Adipose tissue (tissue), 3 donors: ENCODE data around the gene ABT1. TPM values are rescaled to one million over a fixed set of nuclear protein-coding genes. Genes with fewer than 3 reads are reported as not detected.

ENCODE experiments used
- H3K27ac ChIP-seq: one replicate; pipeline ENCODE4 v1.5.1; 2013; ENCODE audit warnings: low read depth, low read length
- WGBS, 3 donors: extraction: QIAGEN DNeasy Blood & Tissue Kit; methylation state at CpG; one replicate each; pipeline ENCODE4 v1.1.7; 2013; 5-methylcytosine and 5-hydroxymethylcytosine counted together
- polyA plus RNA-seq, 3 donors: library from polyadenylated mRNA; stranded (reverse); fragments of 200-250 nt; gene quantifications; one replicate each; pipeline ENCODE4 v1.2.3, GENCODE V29; 2013
- donor health status: healthy with polysubstance abuse.
- donor health status: Bipolar disorder and iron deficiency.
- donor health status: healthy.

Gene ABT1
- polyA plus RNA-seq, 3 donors = 8.1 to 16.3 (median 11.8) TPM

- no peak overlapping the region for H3K27ac ChIP-seq
- WGBS, 3 donors = 59 to 77% (median 71%) methylated on average over 21 of the region's 21 CpGs
Observed at GRCh38 chr6:26597821-26598220, 1.1 kb downstream of the ABT1 start.

DNA sequence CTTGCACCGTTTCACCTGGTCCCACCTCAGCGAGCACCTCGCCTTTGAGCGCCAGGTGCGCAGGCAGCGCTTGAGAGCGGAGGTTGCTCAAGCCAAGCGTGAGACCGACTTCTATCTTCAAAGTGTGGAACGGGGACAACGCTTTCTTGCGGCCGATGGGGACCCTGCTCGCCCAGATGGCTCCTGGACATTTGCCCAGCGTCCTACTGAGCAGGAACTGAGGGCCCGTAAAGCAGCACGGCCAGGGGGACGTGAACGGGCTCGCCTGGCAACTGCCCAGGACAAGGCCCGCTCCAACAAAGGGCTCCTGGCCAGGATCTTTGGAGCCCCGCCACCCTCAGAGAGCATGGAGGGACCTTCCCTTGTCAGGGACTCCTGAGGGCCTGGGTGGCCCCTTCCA, 1.5 kb downstream of the ABT1 start:
- 91 to 92% (median 92%) methylated on average over 22 of the region's 22 CpGs for WGBS, 3 donors
- no peak overlapping the region for H3K27ac ChIP-seq

GRCh38 chr6:26599134-26599533, 2.4 kb downstream of the ABT1 start:
- WGBS, 3 donors = 82 to 95% (median 84%) methylated on average over 1 of the region's 1 CpG
- H3K27ac ChIP-seq = no peak overlapping the region

DNA sequence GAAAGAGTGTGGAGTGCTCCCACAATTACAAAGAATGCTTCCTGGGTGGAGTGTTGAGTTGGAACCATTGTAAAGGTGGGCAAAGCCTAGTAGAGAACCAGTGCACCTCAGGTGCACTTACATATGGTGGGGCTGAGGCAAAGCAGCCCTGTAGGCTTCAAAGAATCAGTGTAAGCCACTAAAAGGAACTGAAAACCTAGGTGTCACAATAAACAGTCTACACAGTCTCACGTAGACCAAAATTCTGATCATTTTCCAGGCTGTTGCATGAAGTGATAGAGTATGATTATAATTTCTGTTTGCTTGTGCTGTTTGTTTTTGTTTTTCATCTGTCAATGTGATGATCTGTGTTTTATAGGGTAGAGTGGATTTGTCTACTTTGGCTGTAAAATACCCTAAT, 2.8 kb downstream of the ABT1 start:
- H3K27ac ChIP-seq = no peak overlapping the region
- WGBS, 3 donors = 67 to 74% (median 73%) methylated on average over 1 of the region's 1 CpG

DNA sequence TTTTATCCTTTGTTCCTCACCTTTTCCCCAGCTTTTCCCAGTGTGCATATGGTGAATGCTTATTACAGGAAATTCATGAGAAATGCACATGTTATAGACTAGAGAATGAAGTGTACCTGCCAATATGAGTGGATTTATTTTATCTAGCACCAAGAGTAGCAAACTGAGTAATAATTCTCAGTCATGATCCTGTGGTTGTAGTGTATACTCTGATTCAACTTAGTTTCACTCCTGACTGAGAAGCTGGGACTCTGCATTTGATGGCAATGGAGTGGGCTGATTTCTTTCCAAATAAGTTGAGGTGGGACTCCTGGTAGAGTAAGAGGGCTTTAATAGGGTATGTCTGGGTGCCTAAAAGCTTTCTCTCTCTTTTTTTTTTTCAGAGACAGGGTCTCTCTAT, 4.0 kb downstream of the ABT1 start:
- no peak overlapping the region for H3K27ac ChIP-seq

DNA sequence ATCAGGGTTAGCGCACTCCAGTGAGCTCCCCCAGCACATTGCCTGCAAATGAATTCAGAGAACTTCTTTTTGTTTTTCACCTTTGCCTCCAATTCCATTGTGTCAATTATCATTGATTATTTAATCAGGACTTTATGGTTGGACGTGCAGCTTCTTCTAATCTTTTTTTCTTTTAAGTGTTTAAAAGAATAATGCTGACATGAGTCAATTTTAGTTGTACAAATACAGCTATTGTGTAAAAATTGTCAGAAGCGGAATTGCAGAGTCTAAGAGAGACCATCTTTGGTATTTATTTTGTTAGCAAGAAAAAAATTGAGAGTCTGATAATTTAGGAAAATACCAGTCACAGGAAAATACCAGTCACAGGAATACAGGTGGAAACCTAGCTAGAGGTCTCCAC, 5.5 kb downstream of the ABT1 start:
- 72 to 92% (median 89%) methylated on average over 3 of the region's 3 CpGs for WGBS, 3 donors
- no peak overlapping the region for H3K27ac ChIP-seq

DNA sequence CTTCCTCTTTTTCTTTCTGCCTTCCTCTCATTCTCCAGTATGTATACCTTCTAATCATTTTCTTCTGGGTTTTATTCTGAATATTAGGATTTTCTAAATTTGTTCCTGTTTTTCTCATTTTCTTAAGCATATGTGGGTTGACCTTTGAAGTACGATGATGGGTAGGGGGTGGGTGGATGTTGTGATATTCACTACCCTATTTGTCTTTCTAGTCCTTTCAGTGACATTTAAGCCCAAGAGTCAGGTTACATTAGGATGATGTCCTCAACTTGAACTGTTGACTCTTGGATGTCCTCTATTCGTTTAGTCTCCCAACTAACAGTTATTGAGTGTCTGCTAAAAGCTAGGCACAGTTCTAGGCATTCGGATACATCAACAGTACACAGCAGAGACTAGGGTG, 7.3 kb downstream of the ABT1 start:
- 68 to 73% (median 69%) methylated on average over 3 of the region's 3 CpGs for WGBS, 3 donors
- H3K27ac ChIP-seq = no peak overlapping the region

DNA sequence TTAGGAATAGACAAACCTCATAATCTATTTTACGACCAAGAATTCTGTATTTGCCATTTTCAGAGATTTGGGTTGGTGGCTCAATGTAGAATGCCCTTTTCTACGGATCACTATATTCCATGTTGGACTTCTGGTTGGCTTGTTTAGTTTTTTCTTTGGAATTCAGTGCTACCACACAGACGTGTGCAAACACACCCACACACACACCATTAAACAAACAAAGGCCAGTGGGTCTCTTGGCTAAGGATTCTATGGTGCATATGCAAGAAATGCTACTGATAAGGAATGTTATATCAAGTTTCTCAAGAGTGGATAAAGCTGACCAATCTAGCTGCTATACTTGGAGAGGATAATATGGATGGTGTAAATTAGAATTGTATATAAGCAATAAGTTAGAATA, 8.0 kb downstream of the ABT1 start:
- no peak overlapping the region for H3K27ac ChIP-seq
- 61 to 80% (median 77%) methylated on average over 3 of the region's 3 CpGs for WGBS, 3 donors

DNA sequence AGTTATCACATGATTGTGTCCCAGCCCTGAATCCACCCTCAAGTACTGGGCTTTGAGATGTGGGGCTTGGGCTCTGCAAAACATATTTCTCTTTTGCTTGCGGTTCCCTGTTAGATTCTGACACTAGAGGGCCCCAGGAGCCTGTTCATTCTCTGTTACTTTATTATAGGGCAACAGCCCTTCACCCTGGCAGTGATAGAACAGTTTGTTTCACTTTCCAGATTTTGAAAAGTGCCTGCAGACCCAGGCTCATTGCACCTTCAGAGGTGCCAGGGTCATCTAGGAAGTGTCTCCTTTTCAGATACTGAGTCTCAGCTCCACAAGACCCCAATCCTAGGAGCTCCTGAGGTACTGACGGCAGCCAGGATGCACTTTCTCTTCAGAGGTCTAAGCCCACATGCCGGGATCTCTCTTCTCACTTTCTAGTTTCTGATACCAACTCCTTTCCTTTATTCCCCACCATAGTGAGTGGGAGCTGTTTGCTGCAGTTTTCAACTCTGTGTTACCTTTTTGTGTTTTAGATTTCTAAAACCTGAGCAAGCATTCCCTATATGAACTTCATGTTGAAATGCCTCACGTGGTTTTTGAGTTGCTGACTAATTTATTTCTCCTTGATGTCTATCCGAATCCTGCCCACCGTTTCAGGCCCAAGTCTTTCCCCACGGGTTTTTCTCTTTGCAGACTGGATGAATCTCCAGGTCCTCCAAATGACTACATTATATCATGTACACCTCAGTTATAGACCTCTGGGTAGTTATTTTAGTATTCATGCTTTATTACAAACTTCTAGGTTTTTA, 10.9 kb downstream of the ABT1 start:
- 43 to 54% (median 52%) methylated on average over 7 of the region's 7 CpGs for WGBS, 3 donors

DNA sequence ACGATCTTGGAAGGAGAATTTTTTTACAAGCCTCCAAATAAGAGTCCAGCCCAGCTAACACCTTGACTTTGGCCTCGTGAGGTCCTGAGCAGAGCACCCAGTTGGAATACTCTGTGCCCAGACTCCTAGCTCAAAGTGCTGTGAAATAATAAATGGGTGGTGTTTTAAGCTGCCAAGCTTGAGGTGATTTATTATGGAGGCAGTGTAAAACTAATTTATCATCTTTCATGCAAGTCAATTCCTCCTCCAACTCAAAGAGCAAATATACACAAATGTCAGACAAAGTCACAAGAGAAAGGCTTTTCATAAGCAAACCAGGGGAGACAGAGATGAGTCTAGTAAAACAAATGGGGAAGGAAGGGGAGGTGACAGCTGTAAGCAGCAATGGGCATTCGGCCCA, 12.7 kb downstream of the ABT1 start:
- no peak overlapping the region for H3K27ac ChIP-seq
- 55 to 63% (median 62%) methylated on average over 3 of the region's 3 CpGs for WGBS, 3 donors

More for the DNA sequence above, 10.9 kb downstream of the ABT1 start:
- H3K27ac ChIP-seq = no peak overlapping the region

- WGBS, 3 donors = 27 to 58% (median 51%) methylated on average over 1 of the region's 1 CpG
Observed at GRCh38 chr6:26611599-26611998, 14.8 kb downstream of the ABT1 start.

GRCh38 chr6:26613201-26613600, 16.4 kb downstream of the ABT1 start:
- WGBS, 3 donors = 36 to 44% (median 38%) methylated on average over 19 of the region's 19 CpGs
- H3K27ac ChIP-seq = no peak overlapping the region

More at GRCh38 chr6:26611599-26611998, 14.8 kb downstream of the ABT1 start:
- no peak overlapping the region for H3K27ac ChIP-seq

- 2 to 5% (median 3%) methylated on average over 62 to 68 of the region's 68 CpGs for WGBS, 3 donors
Observed at GRCh38 chr6:26613689-26614683, 17.2 kb downstream of the ABT1 start.

GRCh38 chr6:26623339-26623859, 26.6 kb downstream of the ABT1 start:
- 0 to 91% (median 36%) methylated on average over 1 of the region's 1 CpG for WGBS, 3 donors
- H3K27ac ChIP-seq = no peak overlapping the region

More at GRCh38 chr6:26613689-26614683, 17.2 kb downstream of the ABT1 start:
- no peak overlapping the region for H3K27ac ChIP-seq

DNA sequence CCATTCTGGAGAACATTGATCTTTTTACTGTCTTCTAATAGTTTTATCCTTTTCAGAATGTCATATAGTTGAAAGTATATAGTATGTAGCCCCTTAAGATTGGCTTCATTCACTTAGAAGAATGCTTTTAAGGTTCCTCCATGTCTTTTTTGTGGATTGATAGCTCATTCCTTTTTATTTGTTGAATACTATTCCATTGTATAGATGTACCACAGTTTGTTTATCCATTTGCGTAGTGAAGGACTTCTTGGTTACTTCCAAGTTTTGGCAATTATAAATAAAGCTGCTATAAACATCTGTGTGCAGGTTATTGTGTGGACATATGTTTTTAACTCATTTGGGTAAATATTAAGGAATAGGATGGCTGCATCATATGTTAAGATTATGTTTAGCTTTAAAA, 27.8 kb downstream of the ABT1 start:
- WGBS, 3 donors = 90 to 96% (median 91%) methylated on average over 1 of the region's 1 CpG
- H3K27ac ChIP-seq = no peak overlapping the region

- no peak overlapping the region for H3K27ac ChIP-seq
- 81 to 85% (median 83%) methylated on average over 7 of the region's 7 CpGs for WGBS, 3 donors
Observed at GRCh38 chr6:26627843-26628242, 31.1 kb downstream of the ABT1 start.

DNA sequence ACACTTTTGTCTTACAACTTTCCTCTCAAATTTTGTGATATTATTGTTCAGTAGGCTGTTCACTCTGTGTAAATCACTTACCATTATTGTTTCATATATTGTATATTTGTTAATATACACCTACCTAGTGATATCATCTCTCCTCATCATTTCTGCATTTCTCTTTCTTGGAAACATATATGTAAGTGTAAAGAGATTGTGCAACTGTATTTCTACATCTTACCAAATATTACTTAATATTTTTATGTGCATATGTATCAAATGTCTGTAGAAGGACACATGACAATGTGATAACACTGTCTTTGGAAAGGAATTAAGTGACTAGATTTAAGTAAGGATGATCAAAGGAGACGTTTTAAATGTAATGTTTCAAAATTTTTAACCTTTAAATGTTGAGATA, 32.6 kb downstream of the ABT1 start:
- no peak overlapping the region for H3K27ac ChIP-seq
- WGBS, 3 donors = 42 to 62% (median 44%) methylated on average over 1 of the region's 1 CpG

DNA sequence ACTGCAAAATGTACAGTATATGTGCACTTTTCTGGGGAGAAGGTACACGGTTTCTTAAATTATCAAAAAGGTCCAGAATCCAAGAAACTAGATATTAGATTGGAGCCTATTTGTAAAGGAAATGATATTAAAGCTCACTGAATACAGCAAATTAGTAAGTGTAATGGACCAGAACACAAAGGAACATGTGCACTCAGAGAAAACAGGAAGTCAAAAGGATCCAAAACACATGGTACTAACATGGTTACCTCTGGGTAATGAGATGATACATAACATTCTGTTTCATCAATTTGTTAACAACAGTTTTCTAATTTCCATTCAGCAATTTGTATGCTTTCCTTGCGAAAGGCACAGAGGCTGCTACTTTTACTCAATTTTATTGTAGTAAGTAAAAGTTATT, 44.1 kb downstream of the ABT1 start:
- 96 to 100% (median 99%) methylated on average over 2 of the region's 2 CpGs for WGBS, 3 donors
- H3K27ac ChIP-seq = no peak overlapping the region

- H3K27ac ChIP-seq = no peak overlapping the region
- 97 to 100% (median 97%) methylated on average over 1 of the region's 1 CpG for WGBS, 3 donors
Observed at GRCh38 chr6:26646074-26646473, 49.3 kb downstream of the ABT1 start.
